ENCODE results near the gene GAD2.

GAD2 gene

DNA sequence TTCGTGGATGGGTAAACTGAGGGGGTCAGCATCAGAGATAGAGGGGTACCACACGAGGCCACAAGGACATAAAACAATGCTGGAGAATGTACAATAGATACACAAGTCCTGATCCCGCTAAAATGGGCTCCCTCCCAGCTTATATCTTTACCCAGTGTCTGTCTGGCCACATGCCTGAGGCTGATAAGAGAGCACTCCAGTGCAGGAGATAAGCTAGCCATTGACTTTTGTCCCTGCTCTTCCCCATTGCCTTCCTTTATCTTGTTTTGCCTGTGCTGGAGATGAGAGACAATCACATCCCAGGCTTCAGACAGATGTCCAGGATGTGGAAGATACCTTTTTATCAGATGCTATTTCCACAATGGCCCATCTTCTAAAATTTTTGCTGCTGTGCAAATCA lies 6.0 kb downstream of the GAD2 start:
- DNase-seq (ENCODE audit: low read depth), result no peak

DNA sequence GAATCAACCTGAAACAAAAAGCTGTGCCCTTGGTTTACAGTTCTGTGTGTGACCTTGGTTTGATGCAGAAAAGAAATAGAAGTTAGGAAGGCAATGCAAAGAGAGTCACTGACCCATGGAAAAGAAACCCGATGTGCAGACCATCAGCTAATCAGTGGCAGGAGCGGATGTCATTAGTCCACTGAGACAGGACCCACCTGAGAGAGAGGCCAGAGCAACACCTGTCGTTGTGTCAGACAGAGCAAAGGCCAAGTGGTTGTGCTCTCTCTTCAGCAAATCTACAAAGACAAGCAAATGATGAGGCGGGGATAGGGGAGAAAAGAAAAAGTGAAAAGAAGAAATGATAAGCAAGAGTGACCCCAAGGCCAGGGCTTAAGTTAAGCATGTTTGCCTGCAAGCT lies 8.7 kb downstream of the GAD2 start:
- DNase-seq (ENCODE audit: low read depth), result no peak

DNA sequence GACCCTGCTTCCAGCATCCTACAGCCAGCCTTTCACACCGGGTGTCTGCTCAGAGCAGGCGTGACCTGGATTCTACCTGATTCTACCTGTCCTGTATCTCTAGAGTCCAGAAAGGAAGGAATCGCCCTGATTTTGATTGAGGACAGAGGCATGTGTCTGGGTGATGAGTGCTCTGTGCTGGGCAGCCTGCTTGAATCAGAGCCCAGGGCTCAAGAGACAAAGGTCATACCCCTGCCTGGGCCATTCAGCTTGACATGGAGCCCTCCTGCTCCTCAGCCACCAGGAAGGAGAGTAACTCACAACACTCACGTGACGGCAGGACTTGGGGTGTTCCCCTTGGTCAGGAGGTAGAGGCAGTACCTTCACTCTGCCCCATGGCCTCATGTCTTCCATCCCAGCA lies 11.2 kb downstream of the GAD2 start:
- DNase-seq (ENCODE audit: low read depth), result no peak

DNA sequence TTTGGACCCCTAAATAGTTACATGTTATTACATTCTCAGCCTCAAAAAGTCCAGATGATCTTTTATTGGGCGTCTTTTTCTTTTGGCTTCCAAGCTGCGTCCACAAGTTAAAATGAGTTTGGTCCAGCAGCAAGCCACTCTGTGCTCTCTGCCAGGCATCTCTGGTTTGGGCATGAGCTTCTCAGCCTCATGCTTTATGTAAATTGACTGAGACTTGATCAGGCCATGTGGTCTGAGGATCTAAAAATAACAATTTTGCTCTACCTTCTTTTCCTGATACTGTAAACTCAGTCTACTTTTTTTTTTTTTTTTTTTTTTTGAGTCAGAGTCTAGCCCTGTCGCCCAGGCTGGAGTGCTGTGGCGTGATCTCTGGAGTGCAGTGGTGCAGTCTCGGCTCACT lies 15.6 kb downstream of the GAD2 start:
- DNase-seq (ENCODE audit: low read depth), result no peak

DNA sequence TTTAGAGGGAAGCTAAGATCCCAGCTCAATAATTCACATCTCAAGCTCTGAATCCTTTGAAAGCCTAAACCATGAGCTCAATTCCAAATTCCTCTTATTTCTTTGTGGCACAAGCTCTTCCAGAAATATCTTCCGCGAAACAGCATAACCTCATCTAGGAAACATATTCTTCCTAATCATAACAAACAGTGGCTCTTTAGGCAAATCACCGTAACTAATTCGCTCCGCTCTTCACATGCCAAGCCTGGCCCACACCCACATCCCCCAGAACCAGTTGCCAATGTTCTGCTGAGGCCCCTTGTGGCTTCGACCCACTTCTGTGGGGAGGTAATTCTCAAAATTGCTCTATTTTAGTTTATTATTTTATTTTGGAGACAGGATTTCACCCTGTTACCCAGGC lies 19.2 kb downstream of the GAD2 start:
- no peak for DNase-seq (ENCODE audit: low read depth)

DNA sequence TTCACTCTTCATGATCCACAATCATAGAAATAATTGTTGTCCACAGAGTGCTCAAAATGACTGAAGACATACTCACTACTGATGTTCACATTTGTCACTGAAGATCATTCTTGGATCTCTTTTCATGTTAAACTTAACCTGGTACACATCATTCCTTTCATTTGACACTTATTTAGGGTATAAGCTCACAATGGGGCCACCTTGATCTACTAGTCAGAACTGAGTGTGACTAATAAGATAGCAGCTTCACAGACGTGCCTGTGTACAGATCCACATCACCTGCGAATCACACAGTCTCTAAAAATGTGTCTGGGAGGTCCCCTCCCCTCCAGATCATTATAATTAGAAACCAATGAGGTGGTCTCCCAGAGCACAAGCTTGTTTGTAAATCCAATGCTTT lies 21.8 kb downstream of the GAD2 start:
- no peak for DNase-seq (ENCODE audit: low read depth)

DNA sequence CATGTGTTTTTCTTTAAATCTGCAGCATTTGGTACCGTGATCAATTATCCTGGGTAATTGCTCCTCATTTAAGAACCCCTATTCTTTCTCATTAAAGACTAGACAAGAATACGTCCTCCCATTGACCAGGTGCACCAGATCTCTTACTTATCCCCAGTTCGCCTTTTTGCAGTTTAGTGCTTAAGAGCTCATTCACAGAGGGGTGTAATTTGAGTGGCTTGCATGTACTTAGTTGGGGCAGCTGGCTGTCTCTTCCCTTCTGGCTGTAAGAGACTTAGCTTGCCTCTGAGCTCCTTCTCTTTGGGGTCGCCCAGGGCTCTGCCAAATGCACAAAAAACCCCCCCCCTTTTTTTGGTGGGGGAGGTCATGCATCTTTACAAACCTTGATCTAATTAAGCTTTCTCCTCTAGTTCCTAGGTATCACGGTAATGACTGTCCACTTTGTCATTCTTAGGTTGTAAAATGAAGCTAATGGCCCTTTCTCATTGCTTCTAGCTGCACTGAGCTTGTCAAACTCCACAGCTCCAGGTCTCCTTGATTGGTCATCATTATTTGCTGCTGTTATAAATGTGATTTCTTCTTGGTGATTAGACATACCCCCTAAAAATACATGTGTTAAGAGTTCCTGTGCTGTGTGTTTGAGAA lies 26.3 kb downstream of the GAD2 start:
- DNase-seq (ENCODE audit: low read depth), result no peak

DNA sequence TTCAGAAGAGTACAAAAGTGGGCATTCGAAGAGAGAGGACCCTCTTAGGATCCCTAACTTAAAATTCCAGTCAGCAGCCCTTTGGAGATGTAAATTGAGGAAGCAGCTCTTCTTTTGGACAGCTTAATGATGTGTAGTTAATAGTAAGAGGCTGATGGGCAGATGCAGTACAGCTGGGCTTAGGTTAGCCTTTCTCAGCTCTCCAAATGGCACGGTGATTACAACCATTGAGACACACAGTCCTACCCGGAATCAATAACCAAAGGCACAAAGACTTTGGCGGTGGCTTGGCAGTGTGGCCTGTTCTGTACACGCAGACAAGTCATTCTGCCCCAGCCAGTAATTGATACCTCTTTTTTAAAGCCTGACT lies 26.8 kb downstream of the GAD2 start:
- no peak for DNase-seq (ENCODE audit: low read depth)

DNA sequence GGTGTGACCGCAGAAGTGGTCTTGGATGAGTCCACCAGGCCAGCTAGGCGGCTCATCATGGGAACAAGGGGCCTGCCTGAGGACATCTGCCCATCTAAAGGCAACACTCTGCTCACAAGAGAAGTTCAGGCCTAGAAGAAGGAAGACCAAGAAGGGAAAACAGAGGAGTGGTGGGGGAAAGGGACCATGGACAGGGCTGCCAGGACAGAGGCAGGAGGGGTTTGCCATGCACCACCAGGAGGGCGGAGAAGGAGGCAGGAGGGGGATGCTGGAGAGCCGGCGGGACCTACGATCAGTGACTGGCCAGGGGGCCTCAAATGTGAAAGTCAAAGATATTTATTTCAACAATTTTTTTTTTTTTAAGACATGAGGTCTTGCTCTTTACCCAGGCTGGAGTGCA lies 33.1 kb downstream of the GAD2 start:
- no peak for DNase-seq (ENCODE audit: low read depth)

DNA sequence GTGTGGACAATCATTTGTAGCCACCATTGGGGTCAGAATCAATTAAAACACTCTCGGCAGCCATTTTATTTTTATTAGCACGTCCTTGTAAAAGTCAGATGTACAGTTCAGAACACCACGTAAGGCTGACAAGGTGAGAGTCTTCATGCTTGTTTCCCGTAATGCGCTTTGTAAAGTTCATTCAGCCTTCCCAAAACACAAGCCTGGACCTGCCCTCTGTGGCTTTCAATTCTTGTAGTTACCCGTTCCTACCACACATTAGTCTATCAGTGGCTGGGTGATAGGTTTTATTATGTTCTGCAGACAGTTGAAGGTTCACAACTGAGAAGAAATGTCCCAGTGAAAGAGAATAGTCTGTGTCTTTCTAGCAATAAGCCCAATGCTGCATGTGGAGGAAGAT lies 35.4 kb downstream of the GAD2 start:
- no peak for DNase-seq (ENCODE audit: low read depth)

DNA sequence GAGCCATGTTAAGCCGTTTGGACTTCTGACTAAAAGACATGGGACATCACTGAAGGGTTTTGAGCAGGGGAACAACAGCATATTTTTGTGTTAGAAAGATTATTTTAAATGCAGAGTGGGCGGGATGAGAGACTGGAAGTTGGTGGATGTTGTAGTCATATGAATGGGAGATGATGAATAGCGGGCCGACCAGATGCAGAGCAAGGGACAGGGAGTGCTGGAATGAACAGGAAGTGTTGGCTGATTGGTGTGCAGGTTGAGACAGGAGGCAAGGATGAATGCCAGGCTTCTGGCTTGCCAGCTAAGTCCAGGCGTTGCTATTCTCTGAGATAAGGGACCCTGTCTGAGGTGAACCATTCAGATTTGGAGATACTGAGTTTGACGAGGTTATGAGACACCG lies 38.0 kb downstream of the GAD2 start:
- no peak for DNase-seq (ENCODE audit: low read depth)

DNA sequence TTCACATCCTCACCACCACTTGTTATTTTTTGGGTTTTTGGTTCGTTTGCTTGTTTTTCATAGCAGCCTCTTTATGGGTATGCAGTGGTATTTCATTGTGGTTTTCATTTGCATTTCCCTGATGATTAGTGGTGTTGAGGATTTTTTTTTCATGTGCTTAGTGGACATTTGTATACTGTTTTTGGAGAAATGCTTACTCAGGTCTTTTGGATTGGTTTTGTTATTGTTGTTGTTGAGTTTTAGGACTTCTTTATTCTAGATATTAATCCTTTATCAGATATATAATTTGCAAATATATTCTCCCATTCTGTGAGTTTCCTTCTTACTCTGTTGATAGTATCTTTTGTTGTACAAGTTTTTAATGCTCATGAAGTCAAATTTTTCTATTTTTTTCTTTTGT lies 42.8 kb downstream of the GAD2 start:
- DNase-seq (ENCODE audit: low read depth), result no peak

DNA sequence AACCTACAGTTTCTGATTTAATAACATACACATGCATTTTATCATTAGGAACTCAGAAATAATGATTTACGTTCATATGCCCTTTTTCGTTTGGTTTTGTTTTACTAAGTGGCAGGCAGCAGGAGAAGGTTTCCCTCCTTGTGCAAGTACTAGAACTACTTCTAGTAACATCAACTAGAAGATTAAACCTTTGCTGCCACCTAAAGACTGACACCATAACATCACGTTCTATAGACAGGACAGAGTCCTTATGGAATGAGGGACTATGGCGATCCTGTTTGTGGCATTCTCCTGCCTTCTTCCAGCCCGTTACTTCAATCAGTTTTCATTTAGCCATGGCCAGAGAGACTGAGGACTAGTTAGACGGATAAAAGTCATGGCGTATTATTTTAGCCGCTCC lies 53.2 kb downstream of the GAD2 start:
- DNase-seq (ENCODE audit: low read depth), result no peak

DNA sequence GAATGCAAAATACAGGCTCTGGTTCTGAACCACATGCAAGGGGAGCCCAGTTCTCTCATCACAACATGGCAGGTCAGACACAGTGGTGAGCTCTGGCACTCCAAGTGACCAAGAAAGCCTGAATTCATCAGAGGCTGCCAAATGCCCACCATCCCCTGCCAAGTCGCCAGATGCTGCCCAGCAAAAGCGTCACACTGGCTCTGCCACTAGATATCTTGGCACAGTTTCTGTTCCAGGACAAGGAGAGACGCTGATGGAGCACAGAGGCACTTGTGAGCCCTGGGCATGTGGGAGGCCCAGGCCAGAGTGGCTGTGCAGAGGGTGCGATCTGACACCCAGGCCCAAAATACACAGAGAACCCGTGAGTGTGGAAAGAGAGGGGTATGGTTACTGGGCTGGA lies 57.8 kb downstream of the GAD2 start:
- DNase-seq (ENCODE audit: low read depth), result no peak

DNA sequence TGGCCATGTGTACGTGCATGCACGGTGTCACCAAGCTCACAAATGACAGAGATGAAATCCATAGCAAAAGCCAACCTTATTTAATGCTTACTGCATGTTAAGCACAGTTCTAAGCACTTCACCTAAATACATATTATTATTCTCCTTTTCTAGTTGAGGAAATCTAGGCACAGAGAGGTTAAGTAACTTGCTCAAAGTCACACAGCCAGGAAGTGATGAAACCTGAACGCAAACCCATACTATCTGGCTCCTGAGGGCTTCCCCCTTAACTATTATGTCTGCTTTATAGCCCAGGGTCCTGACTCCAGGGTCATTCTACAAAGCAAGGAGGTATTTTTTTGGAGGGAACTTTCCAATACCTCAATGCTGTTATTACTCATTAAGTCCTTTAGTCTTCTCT lies 61.7 kb downstream of the GAD2 start:
- no peak for DNase-seq (ENCODE audit: low read depth)

DNA sequence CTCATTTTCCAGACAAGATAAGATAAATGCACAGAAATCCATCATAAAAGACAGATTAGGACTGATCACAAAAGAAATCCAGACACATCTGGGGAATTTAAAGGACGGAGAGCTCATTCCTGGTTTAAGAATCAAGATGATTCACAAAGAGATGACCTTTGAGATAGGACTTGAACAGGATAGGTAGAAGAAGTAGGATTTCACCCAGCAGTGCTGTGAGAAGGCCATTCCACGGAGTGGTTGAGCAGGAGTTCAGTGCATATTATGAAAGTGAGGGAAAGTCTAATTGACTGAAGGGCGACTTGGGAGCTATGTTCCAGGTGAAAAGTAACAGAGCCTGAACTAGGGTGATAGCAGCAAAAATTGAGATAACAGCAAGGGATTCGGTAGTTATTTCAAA lies 73.7 kb downstream of the GAD2 start:
- no peak for DNase-seq (ENCODE audit: low read depth)

DNA sequence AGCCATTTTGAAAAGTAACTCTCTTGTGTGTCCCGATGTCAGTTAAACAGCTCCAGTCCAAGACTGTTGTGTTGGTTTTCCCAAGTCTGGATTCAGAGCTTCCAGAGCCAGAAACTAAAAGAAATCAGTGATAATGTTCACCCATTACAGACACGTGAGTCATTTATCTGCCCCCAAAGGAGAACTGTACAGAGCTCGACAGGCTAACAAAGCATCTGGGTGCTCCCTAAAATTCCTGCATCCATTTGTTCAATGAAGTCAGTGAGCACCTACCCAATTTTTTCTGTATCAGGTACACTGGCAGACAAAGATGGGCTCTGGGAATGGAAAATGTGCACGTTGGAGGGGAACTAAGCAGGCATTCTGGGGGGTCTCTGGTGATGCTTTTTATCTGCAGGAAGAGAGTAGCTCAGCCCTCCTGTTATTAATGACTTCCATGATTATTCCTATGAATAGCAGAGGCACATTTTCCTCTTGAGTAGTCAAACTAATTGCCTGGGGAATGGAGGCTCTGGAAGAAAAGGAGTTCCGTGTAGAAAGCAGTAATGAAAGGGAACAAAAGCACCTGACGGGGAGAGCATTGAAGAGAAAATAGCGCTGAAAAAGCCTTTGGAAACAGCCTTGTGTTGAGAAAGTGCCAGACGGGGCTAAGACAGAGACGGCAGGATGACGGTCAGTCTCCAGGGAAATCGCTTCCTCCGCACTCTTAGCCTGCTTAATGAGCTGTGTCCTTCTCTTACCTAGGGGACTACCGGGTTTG lies 75.3 kb downstream of the GAD2 start:
- DNase-seq (ENCODE audit: low read depth), result no peak

DNA sequence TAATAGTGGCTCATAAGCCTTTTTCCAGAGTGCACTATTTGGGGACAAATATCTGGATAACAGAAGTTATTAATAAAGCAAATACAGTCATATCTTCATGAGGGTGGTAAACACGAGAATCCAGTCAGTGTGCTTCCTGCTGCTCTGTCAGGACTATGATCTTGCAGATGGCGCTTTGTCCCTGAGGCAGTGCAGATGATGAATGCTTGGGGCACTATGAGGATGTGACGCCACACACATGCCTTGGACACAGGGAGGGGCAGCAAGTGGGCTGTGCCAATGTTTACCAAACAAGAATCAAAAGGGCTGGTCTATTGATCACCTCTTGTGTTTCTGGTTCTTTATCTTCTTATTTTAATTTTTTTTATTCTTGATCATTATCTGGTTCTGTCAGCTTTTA lies 79.8 kb downstream of the GAD2 start:
- DNase-seq (ENCODE audit: low read depth), result no peak

DNA sequence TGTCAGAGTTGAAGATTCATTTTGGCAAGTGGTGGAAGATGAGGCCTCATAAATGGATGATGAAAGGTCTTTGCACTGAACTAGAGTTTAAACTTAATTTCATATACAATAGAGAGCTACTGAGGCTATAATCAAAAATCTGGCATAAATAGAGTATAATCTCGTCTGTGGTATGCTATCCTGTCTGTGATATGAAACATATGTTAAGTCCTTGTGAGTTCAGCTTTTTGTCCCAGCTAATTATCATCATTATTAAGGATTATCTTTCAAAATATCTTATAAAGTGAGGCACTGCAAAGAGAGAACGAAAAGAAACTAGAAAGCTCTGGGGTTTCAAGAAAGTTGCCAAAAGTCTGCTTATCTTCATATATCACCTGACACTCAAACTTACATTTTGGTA lies 83.4 kb downstream of the GAD2 start:
- no peak for DNase-seq (ENCODE audit: low read depth)

DNA sequence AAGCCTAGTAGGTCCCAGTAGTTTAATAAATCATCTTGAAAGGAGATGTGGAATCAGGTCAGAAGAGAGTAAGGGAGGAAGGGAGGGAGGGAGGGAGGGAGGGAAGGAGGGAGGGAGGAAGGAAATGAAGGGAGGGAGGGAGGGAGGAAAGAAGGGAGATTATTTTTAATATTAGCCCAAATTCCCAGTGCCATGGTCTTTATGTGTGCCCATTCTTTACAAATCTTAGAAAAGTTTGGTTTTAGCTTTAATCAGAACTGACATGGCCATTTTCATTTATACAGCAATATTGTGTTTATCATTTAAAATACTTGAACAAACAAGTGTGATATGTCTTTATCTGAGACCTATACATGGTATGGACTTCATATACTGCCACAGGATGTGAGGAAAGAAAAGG lies 86.8 kb downstream of the GAD2 start:
- no peak for DNase-seq (ENCODE audit: low read depth)

DNA sequence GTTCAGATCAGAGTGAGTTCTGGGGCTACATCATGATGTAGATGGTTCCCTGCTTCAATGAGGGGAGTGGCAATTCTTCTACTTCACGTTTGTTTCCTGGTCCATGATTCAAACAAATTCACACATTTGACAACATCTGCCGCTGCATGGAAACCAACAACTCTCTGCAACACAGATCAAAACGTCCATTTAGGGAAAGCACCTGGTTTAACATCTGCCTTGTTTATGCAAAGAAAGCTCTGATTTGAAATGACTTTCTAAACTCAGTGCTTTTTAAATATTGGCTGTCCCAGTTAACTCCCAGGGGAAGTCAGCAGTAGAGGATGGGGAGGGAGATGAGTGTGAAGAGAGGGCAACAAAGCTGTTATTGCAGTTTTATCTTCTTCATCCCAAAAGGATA lies 93.8 kb downstream of the GAD2 start:
- no peak for DNase-seq (ENCODE audit: low read depth)

DNA sequence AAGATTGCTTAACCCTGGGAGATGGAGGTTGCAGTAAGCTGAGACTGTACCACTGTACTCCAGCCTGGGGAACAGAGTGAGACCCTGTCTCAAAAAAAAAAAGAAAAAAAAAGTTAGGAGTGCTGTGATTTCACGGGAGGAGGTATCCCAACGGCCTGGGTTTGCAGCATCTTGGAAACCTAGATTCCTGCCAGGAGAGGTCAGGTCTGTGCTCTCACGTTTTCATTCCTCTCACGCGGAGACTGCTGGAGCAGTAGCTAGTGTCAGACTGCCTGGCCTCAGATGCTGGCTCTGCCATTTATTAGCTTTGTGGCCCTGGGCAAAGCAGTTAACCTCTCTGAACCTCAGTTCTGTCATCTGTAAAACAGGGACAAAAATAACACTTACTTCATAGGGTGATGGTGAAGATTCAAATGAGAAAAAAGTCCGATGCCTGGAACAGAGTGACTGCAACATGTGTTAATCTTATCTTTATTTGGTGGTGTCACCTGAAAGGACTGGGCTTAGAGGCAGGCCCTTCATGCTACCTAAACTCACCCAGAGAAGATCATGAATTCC lies 94.9 kb downstream of the GAD2 start:
- no peak for DNase-seq (ENCODE audit: low read depth)

DNA sequence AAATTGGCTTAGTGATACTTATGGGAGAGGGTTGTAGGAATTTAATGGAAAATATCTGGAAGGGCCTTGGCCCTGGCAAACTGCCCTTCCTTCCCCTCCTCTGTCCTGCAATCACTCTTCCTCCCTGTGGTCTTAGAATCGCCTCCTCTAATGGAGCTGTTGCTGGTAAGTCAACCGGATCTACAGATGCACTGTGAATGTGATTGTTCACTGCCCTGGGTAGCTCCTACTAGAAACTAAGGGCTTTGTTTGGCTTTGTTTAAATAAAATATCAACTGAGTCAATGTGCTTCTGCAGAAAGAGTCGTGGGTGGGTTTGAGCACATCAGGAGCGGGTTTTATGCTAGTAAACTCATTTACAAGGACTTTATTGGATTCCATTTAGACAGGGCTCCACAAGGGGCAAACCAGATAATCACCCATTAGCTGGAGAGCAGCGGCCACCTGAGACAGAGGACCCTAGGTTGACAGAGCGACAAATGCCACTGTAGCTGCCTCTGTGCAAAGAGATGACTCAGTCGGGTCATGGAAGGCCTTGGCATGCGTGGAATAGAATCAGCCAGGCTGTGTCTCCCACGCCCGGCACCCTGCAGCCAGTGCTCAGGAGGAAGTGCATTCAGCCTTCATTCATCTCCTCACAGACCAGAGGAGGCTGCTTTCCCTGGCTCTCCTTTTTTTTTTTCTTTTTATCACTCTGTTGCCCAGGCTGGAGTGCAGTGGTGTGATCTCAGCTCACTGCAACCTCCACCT lies 97.9 kb downstream of the GAD2 start:
- no peak for DNase-seq (ENCODE audit: low read depth)
